DMS114 treated with DMSO at 0.1 percent for 48 hours (cell line): ENCODE results near the gene SLC24A1.

ENCODE experiments used
- DNase-seq: peaks from one replicate; lab custom pipeline; 2025; ENCODE audit not compliant: unreplicated experiment; lab: John Stamatoyannopoulos, UW

SLC24A1 gene

DNA sequence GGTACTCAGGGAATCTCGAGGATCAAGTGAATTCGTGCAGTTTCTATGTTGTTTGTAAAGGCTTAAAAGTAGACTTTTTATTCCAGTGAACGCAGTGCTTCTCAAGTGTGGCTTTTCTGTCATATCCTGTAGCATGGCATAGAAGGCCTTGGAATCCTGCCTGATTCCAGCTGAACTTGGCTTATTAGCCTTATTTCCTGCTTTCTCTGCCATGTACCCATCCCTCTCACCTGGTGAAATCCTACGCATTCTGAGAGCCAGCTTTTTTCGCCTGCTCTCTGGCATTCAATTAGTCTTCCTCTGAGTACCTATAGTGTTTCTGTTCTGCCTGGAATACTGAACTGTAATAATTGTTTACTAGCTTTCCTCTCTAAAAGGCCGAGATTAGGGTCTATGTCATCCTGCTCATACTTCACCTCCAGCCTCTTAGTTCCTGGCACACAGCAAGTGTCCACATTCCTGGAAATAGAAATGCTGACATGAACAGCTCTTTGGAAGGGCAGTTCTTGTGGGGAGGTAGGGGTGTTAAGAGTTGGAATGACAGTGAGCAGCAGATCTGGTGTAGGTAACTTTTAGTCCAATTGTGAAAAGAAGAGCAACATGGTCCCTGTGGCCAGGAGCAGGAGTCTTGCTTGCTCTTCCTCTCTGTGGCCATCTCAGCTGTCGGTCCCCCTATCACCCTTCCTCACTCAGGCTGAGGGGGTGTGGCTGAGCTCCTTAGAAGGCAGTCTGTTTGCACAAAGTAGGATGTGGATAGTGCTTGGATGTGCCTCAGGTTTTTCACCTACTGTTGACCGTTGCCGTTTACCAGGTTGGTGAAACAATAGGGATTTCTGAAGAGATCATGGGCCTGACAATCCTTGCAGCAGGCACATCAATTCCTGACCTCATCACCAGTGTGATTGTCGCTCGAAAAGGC lies 30.4 kb downstream of the SLC24A1 start:
- no peak for DNase-seq

DNA sequence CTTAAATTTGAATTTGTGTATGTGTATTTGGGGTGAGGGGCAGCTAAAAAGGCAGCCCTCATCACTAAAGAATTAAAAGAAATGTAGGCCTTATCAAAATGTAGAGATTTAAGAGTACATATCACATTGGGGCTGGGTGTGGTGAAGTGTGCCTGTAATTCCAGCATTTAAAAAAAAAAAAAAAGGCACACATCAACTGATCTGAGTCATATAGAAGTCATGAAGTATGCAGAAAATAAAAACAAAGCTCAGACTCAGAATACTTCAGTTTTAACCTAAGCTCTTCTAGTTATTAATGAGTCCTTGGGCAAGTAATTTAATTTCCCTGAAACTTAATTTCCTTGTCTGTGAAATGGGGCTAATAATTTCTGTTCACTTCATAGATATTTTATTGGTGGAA lies 31.6 kb downstream of the SLC24A1 start:
- DNase-seq = no peak

GRCh38 chr15:65653801-65654521 lies 32.2 kb downstream of the SLC24A1 start:
- DNase-seq = no peak

- no peak for DNase-seq
Observed at GRCh38 chr15:65655026-65655425, 33.3 kb downstream of the SLC24A1 start.

GRCh38 chr15:65655457-65655856 lies 33.7 kb downstream of the SLC24A1 start:
- DNase-seq = no peak

GRCh38 chr15:65659502-65660052 lies 37.8 kb downstream of the SLC24A1 start:
- no peak for DNase-seq

DNA sequence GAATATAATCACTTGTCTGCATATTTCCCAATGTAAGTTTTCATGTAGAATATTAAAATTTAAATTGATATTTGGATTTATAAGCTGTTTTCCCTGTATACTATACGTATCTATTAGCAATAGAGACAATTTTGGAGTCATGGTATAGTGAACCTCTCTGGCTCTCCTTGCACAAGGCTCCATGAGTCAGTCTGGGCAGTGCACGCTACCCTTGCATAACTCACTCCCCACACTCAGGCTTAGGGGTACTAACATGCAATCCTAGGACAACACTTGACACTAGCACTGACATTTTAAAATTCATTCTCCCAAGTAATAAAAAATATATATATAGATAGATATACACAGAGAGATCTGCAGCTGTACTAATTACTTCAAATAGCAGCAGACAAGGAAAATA lies 39.2 kb downstream of the SLC24A1 start:
- DNase-seq = no peak

- no peak for DNase-seq
Observed at GRCh38 chr15:65663521-65663920, 41.8 kb downstream of the SLC24A1 start.

- DNase-seq = no peak
Observed at GRCh38 chr15:65666257-65666656, 44.5 kb downstream of the SLC24A1 start.

GRCh38 chr15:65675551-65675950 lies 53.8 kb downstream of the SLC24A1 start:
- DNase-seq = no peak

- no peak for DNase-seq
Observed at GRCh38 chr15:65676123-65676522, 54.4 kb downstream of the SLC24A1 start.

DNA sequence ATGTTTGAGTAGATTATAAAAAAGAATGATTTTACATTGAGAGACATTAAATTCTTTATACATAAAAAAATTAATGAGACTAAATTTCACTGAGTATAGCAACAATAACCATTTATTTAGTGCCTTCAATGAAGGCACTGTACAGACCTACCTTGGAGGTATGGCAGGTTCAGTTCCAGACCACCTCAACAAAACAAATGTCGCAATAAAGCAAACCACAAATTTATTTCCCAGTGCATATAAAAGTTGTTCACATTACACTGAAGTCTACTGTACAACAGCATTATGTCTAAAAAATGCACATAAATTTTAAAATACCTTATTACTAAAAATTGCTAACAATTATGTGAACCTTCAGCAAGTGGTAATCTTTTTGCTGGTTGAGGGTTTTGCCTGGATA lies 58.8 kb downstream of the SLC24A1 start:
- DNase-seq = no peak

DNA sequence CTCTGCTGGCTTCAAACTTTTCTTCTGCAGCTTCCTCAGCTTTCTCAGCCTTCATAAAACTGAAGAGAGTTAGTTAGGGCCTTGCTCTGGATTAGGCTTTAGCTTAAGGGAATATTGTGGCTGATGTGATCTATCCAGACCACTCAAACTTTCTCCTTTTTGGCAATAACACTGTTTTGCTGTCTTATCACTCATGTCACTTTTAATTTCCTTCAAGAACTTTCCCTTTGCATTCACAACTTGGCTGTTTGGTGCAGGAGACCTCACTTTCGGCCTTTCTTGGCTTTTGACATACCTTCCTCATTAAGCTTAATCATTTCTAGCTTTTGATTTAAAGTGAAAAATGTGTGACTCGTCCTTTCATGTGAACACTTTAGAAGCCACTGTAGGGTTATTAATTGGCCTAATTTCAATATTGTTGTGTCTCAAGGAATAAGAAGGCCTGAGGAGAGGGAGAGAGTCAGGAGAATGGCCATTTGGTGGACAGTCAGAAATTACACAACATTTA lies 60.7 kb downstream of the SLC24A1 start:
- DNase-seq = no peak

DNA sequence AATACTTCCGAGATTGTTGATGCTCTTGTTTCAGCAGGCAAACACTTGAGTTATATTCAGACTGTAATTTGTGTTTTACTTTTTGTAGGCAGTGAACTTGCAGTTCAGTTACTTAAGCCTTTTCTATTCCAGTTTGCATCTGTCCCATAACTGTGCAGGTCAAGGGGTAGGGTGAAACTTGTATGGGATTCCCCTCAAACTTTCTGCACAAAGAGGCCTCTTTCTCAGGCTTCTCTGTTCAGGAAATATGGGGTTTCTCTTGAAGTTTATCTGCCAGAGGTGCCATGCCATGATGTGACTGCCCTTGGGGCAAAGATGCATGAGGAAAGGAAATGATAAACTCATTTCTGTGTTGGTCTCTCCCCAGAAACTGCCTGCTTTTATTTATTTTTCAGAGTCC lies 66.7 kb downstream of the SLC24A1 start:
- DNase-seq = no peak

DNA sequence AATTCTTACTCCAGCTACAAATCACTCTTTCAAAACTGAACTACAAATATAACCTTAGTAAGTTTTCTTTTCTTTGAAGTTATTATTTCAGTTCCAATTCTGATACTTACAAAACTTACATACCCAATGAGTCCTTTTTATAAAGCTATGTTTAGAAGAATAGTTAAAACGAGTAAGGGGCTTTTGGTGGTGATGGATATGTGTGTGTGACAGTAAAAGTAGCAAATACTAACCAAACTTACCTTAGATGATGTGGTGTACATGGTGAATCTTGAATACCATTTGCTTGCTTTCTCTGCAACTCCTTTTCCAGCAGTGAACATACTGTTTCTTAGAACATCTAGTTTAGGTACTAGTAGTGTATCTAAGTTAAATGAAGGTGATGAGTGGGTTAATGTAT lies 68.4 kb downstream of the SLC24A1 start:
- no peak for DNase-seq

DNA sequence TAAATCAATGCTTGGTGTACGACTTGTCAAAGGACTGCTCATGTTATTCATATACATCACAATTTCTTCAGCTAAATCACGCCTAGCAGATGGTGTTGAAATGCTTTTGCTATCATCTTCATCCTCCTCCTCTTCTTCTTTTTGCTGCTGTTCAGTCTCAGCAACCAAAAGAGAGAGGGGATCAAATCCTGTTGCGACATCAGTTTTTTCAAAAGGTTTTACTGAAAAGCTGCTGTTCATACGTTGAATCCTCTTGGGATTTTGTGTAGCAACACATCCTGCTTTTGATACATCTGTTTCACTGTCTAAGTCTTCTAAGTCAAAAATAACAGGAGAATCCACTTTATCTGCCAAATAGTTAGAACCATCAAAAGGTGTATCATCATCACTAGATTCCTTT lies 69.0 kb downstream of the SLC24A1 start:
- no peak for DNase-seq

DNA sequence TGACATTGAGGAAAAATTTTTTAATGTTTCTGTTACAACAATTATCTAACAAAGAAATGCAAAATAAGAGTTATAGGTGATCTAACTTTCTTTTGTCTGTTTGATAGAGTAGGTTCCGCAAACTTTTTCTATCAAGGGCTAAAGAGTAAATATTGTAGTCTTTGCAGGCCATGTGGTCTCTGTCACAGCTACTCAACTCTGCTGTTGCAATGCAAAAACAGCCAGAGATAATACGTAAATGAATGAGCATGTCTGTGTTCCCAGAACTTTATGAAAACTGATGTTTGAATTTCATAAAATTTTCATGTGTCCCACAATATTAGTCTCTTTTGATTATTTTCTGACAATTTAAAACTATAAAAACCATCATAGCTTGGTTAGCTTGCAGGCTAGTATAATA lies 73.3 kb downstream of the SLC24A1 start:
- DNase-seq = no peak
